ENCODE results near the gene CCDC32. TPM values are rescaled to one million over a fixed set of nuclear protein-coding genes. Genes with fewer than 3 reads are reported as not detected.

CCDC32 gene
- total RNA-seq, 1 experiment from 2014 or later = 12.8 TPM

DNA sequence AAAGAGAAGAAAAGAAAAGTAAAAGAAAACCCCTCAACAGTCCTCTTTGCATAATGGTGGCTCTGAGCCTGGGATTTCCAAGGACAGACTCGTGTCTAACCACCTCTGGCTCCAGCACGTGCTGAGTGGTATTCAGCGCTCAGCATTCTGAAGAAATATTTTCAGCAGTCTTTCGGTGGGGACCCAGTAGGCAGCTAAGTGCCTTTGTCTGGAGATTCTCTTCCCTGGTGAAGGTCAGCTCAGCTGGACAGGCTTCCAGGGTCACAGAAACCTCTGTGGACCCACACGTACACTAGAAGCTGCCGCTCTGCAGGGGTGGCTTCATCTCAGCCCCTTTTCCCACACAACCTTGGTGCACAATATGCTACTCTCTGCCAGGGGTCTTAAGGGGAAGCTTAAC is 36.0 kb downstream of the CCDC32 start:
- no peak for ATAC-seq
- no peak overlapping the region for H3K4me3 Mint-ChIP-seq
- no peaks in the 10 kb centered on the region for H3K36me3 Mint-ChIP-seq
- H3K27me3 Mint-ChIP-seq (ENCODE audit: low read depth) = no peaks in the 10 kb centered on the region; the same call in 1 of the 2 replicates
- ChIA-PET POLR2A (no interaction called here), CTCF (interaction anchor here (0.5 to 1.4 kb wide), 3 partner anchors 9 to 120 kb away, joined by 4 to 6 read pairs (median 5); no protein-coding TSS in a partner anchor)
- no peak overlapping the region for H3K27ac Mint-ChIP-seq
- H3K9me3 Mint-ChIP-seq = no peaks in the 10 kb centered on the region
- TF ChIP-seq, protein P1, sequence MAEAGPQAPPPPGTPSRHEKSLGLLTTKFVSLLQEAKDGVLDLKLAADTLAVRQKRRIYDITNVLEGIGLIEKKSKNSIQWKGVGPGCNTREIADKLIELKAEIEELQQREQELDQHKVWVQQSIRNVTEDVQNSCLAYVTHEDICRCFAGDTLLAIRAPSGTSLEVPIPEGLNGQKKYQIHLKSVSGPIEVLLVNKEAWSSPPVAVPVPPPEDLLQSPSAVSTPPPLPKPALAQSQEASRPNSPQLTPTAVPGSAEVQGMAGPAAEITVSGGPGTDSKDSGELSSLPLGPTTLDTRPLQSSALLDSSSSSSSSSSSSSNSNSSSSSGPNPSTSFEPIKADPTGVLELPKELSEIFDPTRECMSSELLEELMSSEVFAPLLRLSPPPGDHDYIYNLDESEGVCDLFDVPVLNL (CRISPR knock-in tag; IDR thresholded peaks at IDR 0.05; ENCODE audit: borderline replicate concordance, low read depth) = no peak
- no peak for TF ChIP-seq HMGA2 (CRISPR knock-in tag; IDR thresholded peaks at IDR 0.05)
- TF ChIP-seq, protein P2, sequence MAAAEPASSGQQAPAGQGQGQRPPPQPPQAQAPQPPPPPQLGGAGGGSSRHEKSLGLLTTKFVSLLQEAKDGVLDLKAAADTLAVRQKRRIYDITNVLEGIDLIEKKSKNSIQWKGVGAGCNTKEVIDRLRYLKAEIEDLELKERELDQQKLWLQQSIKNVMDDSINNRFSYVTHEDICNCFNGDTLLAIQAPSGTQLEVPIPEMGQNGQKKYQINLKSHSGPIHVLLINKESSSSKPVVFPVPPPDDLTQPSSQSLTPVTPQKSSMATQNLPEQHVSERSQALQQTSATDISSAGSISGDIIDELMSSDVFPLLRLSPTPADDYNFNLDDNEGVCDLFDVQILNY (CRISPR knock-in tag; IDR thresholded peaks at IDR 0.05) = no peak
- TF ChIP-seq, protein P3, sequence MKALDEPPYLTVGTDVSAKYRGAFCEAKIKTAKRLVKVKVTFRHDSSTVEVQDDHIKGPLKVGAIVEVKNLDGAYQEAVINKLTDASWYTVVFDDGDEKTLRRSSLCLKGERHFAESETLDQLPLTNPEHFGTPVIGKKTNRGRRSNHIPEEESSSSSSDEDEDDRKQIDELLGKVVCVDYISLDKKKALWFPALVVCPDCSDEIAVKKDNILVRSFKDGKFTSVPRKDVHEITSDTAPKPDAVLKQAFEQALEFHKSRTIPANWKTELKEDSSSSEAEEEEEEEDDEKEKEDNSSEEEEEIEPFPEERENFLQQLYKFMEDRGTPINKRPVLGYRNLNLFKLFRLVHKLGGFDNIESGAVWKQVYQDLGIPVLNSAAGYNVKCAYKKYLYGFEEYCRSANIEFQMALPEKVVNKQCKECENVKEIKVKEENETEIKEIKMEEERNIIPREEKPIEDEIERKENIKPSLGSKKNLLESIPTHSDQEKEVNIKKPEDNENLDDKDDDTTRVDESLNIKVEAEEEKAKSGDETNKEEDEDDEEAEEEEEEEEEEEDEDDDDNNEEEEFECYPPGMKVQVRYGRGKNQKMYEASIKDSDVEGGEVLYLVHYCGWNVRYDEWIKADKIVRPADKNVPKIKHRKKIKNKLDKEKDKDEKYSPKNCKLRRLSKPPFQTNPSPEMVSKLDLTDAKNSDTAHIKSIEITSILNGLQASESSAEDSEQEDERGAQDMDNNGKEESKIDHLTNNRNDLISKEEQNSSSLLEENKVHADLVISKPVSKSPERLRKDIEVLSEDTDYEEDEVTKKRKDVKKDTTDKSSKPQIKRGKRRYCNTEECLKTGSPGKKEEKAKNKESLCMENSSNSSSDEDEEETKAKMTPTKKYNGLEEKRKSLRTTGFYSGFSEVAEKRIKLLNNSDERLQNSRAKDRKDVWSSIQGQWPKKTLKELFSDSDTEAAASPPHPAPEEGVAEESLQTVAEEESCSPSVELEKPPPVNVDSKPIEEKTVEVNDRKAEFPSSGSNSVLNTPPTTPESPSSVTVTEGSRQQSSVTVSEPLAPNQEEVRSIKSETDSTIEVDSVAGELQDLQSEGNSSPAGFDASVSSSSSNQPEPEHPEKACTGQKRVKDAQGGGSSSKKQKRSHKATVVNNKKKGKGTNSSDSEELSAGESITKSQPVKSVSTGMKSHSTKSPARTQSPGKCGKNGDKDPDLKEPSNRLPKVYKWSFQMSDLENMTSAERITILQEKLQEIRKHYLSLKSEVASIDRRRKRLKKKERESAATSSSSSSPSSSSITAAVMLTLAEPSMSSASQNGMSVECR (CRISPR knock-in tag; IDR thresholded peaks at IDR 0.05; ENCODE audit: borderline replicate concordance) = no peak
- TF ChIP-seq TEAD1 (CRISPR knock-in tag; IDR thresholded peaks at IDR 0.05) = no peak
- no peak for TF ChIP-seq NFYB (CRISPR knock-in tag; conservative IDR thresholded peaks at IDR 0.05; ENCODE audit: low read depth)
- TF ChIP-seq, protein P4, sequence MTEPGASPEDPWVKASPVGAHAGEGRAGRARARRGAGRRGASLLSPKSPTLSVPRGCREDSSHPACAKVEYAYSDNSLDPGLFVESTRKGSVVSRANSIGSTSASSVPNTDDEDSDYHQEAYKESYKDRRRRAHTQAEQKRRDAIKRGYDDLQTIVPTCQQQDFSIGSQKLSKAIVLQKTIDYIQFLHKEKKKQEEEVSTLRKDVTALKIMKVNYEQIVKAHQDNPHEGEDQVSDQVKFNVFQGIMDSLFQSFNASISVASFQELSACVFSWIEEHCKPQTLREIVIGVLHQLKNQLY (CRISPR knock-in tag; IDR thresholded peaks at IDR 0.05) = no peak
- no peak for TF ChIP-seq MXD4 (CRISPR knock-in tag; IDR thresholded peaks at IDR 0.05; ENCODE audit: borderline replicate concordance)
- TF ChIP-seq JAZF1 (CRISPR knock-in tag; IDR thresholded peaks at IDR 0.05) = no peak
- no peak for TF ChIP-seq ZNF232 (CRISPR knock-in tag; IDR thresholded peaks at IDR 0.05)
- TF ChIP-seq FOXK1 (CRISPR knock-in tag; IDR thresholded peaks at IDR 0.05) = no peak
- no peaks in the 10 kb centered on the region for H3K4me1 Mint-ChIP-seq
- DNase-seq (ENCODE audit: low spot score) = no peak

DNA sequence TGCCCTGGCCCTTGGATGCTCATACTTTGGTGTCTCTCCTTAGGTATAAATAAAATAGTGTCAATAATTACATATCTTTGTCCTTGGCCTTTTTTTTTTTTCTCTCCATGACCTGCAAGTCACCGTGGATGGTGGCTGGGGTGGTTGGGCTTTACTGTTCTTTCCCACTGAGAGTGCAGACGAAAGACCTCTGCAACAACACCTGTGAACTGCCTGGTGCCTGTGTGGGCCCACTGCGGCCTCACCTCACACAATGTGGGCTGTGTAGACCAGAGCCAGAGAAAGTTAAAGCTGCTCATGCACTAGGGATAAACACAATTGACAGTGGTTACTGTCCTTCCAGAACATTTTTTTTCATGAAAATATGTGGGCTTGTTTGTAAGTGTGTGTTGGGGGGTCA is 39.0 kb downstream of the CCDC32 start:
- TF ChIP-seq TEAD4 (CRISPR knock-in tag; IDR thresholded peaks at IDR 0.05) = no peak
- Mint-ChIP-seq H3K27ac (peak overlapping the region; percentile 41; the same call in 1 of the 2 replicates), H3K4me3 (no peak overlapping the region), H3K36me3 (no peaks in the 10 kb centered on the region), H3K27me3 (ENCODE audit: low read depth) (no peaks in the 10 kb centered on the region; the same call in 1 of the 2 replicates), H3K4me1 (no peaks in the 10 kb centered on the region), H3K9me3 (no peaks in the 10 kb centered on the region)
- POLR2A ChIA-PET = interaction anchor here (0.7 kb wide), 1 partner anchor 551 kb away, joined by 3 read pairs; no protein-coding TSS in a partner anchor
- CTCF ChIA-PET = no interaction called here
- ATAC-seq (no peak), DNase-seq (ENCODE audit: low spot score) (no peak)

DNA sequence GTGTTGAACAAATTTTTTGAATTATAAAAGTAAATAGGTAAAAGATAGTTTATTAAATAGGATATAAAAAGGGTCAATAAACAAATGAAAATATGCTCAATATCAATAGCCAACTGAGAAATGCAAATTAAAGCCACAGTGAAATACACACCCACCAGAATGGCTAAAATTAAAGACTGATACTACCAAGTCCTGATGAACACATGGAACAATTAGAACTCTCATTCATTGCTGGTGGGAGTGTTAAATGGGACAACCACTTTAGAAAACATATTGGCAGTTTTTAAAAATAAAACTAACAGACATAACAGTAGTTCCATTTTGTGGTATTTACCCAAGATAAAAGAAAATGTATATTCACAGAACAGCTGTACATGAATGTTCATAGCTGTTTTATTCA is 41.2 kb downstream of the CCDC32 start:
- CTCF ChIA-PET = interaction anchor here (0.7 kb wide), 1 partner anchor 102 kb away, joined by 3 read pairs; no protein-coding TSS in a partner anchor
- no peaks in the 10 kb centered on the region for H3K9me3 Mint-ChIP-seq
- POLR2A ChIA-PET = no interaction called here
- no peak for DNase-seq (ENCODE audit: low spot score)
- no peak overlapping the region for H3K27ac Mint-ChIP-seq
- H3K4me1 Mint-ChIP-seq = peaks cover 2% of the 10 kb centered on the region; the same call in 1 of the 2 replicates
- no peaks in the 10 kb centered on the region for H3K36me3 Mint-ChIP-seq
- H3K4me3 Mint-ChIP-seq = no peak overlapping the region
- H3K27me3 Mint-ChIP-seq (ENCODE audit: low read depth) = no peaks in the 10 kb centered on the region
- no peak for ATAC-seq
- TF ChIP-seq ETV6 (CRISPR knock-in tag; IDR thresholded peaks at IDR 0.05) = no peak
- TF ChIP-seq TP53 (CRISPR knock-in tag; IDR thresholded peaks at IDR 0.05) = no peak
- TF ChIP-seq CBFB (CRISPR knock-in tag; IDR thresholded peaks at IDR 0.05; ENCODE audit: low read depth) = no peak
- TF ChIP-seq ESRRA (CRISPR knock-in tag; IDR thresholded peaks at IDR 0.05; ENCODE audit: borderline replicate concordance) = no peak
- TF ChIP-seq, protein P5, sequence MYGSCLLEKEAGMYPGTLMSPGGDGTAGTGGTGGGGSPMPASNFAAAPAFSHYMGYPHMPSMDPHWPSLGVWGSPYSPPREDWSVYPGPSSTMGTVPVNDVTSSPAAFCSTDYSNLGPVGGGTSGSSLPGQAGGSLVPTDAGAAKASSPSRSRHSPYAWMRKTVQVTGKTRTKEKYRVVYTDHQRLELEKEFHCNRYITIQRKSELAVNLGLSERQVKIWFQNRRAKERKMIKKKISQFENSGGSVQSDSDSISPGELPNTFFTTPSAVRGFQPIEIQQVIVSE (CRISPR knock-in tag; IDR thresholded peaks at IDR 0.05; ENCODE audit: borderline replicate concordance) = no peak
- TF ChIP-seq, protein P6, sequence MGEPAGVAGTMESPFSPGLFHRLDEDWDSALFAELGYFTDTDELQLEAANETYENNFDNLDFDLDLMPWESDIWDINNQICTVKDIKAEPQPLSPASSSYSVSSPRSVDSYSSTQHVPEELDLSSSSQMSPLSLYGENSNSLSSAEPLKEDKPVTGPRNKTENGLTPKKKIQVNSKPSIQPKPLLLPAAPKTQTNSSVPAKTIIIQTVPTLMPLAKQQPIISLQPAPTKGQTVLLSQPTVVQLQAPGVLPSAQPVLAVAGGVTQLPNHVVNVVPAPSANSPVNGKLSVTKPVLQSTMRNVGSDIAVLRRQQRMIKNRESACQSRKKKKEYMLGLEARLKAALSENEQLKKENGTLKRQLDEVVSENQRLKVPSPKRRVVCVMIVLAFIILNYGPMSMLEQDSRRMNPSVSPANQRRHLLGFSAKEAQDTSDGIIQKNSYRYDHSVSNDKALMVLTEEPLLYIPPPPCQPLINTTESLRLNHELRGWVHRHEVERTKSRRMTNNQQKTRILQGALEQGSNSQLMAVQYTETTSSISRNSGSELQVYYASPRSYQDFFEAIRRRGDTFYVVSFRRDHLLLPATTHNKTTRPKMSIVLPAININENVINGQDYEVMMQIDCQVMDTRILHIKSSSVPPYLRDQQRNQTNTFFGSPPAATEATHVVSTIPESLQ (CRISPR knock-in tag; IDR thresholded peaks at IDR 0.05) = no peak
- TF ChIP-seq ZBTB21 (CRISPR knock-in tag; IDR thresholded peaks at IDR 0.05; ENCODE audit: borderline replicate concordance) = no peak
- no peak for TF ChIP-seq MXD4 (CRISPR knock-in tag; IDR thresholded peaks at IDR 0.05; ENCODE audit: borderline replicate concordance)
- TF ChIP-seq RORB (CRISPR knock-in tag; IDR thresholded peaks at IDR 0.05) = no peak
- no peak for TF ChIP-seq TEAD1 (CRISPR knock-in tag; IDR thresholded peaks at IDR 0.05)
- TF ChIP-seq CREM (CRISPR knock-in tag; IDR thresholded peaks at IDR 0.05) = no peak
- TF ChIP-seq NFATC4 (CRISPR knock-in tag; IDR thresholded peaks at IDR 0.05) = no peak
- no peak for TF ChIP-seq ZNF263 (CRISPR knock-in tag; IDR thresholded peaks at IDR 0.05; ENCODE audit: low read depth)
